H4 (cell line): Measurements from ENCODE around the gene CEP55. TPM values are rescaled to one million over a fixed set of nuclear protein-coding genes. Genes with fewer than 3 reads are reported as not detected.
"Not testable (repeated sequence)": the region's sequence is repeated elsewhere in the genome, so short reads cannot be mapped to it uniquely, and the experiment has no call there.

Source experiments
- DNase-seq: peaks from one replicate; pipeline ENCODE4 v3.0.0-alpha.2; 2015; ENCODE audit warnings: low spot score
- total RNA-seq: library from RNA; depleted of rRNA; stranded (reverse); fragments of >200 nt; shearing (Covaris generic); gene quantifications from 2 replicates; pipeline ENCODE4 v1.2.3, GENCODE V29; 2014

Gene CEP55
- total RNA-seq, 1 experiment from 2014 or later = 69.9 TPM

DNA sequence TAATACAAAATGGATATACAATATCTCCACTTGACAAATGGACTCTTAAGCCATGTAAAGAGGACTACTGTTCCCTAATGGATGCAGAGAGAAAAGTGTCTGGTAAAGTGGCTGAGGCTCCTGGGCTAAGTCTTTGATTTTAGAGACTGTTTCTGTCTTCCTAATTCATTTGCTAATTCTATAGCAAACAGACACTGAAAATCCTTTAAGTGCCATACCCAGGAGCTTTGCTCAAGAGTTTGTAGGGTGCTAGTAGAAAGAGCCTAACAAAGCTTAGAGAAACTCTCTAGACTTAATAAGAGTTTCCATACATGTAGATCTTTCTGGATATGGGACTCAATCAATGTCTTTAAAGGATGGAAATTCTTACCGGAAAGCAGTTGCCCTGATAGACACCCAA is 16.7 kb downstream of the CEP55 start:
- DNase-seq = no peak

DNA sequence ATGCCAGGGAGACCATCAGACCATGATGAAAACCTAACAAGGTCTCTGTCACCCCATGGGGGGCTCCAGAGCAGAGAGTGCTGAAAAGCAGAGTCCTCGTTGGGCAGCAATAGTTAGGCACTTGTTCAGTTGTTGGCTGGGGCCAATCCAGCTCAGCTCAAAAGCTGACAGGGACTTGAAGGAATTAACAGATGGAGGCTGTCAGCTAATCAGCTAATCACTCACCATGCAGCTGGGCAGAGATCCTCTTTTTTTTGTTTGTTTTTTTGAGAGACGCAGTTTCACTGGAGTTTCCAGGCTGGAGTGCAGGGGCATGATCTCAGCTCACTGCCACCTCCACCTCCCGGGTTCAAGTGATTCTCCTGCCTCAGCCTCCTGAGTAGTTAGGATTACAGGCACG is 18.1 kb downstream of the CEP55 start:
- DNase-seq = no peak

DNA sequence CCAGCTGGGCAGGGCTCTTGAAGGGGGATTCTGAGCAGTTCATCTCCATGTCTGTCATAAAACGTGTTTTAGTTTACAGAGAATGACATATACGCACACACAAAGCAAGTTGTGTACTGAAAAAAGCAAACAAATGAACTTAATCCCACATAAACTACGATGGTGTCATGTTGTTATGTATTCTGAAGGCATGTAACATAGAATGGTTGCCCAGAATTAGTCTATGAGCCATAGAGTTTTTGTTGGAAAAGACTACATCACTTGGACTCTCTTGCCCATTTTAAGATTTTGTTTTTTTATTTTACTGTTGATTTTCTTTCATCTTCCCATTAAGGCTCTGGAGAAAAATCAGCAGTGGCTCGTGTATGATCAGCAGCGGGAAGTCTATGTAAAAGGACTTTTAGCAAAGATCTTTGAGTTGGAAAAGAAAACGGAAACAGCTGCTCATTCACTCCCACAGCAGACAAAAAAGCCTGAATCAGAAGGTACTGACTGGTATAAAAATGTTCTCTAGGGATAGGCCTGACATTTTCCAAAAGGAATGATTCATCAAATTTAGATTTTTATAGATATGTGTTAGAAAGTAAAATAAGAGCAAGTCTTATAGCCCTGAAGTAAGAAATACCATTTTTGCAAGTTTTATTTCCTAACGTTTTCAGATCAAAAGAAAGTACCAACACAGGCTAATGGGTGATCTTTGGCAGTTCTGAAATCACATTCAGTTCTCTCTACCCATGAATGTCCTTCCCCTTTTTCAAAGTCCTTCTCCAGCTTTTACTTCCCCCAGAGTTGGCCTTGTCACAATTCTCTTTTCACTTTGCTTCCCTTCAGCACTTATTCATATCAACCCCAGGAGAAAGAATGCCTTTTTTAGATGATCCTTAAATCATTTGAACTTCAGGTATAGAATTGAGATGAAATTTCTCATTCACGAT is 18.9 kb downstream of the CEP55 start:
- no peak for DNase-seq

DNA sequence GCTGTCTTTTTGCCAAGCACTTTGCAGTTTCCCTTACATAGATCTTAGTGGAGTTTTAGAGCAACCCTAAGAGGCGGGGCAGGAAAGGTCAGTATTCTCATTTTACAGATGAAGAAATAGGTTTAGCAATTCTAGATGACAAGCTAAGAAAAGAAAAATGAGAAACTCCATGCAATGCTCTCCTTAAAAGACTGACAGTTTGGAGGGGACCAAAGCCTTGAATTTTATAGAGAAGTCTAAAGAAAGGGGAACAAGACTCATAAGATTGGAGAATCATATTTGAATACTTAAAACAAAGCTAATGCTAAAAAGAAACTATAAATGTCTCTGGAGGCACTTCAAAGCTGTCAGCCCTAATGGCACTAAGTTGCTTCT is 19.6 kb downstream of the CEP55 start:
- no peak for DNase-seq

DNA sequence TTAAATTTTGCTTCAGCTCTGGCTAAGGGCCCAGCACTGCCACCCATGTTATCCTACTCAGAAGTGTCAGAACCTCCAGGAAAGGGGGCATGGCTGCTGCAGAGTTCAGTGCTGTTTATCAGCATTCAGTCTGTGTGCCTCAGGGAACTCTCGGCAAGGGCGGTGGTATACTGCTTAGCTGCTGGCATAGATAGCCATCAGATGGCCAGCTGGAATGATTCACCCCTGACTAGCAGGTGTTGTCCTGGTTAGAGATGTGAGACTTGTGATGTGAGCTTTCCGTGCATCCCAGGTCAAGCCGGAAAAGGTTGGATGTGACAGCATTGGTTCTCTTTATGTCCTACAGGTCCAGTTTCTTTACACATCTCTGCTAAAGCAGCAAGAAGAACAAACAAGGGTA is 22.1 kb downstream of the CEP55 start:
- DNase-seq = no peak

DNA sequence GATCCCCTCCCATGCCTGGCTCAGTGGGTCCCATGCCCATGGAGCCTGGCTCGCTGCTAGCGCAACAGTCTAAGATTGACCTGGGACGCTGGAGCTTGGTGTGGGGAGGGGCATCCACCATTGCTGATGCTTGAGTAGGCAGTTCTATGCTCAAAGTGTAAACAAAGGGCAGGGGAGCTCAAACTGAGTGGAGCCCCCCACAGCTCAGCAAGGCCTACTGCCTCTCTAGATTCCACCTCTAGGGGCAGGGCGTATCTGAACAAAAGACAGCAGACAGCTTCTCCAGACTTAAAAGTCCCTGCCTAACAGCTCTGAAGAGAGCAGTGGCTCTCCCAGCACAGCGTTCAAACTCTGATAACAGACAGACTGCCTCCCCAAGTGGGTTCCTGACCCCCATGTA is 38.9 kb downstream of the CEP55 start:
- no peak for DNase-seq

DNA sequence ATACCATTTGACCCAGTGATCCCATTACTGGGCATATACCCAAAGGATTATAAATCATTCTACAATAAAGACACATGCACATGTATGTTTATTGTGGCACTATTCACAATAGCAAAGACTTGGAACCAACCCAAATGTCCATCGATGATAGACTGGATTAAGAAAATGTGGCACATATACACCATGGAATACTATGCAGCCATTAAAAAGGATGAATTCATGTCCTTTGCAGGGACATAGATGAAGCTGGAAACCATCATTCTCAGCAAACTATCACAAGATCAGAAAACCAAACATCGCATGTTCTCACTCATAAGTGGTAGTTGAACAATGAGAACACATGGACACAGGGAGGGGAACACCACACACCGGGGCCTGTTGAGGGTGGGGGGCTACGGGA is 44.5 kb downstream of the CEP55 start:
- not testable (repeated sequence) for DNase-seq

DNA sequence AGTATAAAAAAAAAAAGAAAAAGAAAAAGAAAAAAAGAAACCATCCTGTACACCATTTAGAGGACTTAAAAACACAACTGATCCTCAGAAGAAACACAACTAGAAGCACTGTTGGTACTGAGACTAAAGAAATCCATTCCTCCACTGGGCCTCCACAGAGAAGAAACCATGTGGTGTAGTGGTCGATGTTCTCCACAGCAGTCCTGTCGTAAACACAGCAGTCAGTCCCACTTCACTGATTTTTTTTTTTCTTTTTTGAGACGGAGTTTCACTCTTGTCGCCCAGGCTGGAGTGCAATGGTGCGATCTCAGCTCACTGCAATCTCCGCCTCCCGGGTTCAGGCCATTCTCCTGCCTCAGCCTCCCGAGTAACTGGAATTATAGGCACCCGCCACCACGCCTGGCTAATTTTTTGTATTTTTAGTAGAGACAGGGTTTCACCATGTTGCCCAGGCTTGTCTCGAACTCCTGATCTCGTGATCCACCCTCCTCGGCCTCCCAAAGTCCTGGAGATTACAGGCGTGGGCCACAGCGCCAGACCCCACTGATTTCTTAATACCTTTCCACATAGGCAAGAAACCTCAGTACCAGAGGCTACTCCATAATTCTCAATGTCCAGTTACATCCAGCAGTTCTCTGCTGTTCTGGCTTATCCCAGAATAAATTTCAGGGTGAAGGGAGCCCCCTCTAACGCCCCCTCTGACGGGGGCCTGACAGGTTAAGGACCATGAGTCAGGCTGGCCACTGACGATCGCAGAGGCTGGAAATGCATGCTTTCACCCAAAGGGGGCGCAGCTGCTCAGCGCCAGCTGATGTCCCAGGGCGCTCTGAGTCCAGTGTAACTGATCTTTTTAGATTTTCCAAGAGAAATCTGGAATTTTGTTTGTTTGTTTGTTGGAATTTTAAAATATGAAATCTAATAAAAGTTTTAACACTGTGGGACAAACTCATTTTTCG is 45.3 kb downstream of the CEP55 start:
- no peak for DNase-seq

DNA sequence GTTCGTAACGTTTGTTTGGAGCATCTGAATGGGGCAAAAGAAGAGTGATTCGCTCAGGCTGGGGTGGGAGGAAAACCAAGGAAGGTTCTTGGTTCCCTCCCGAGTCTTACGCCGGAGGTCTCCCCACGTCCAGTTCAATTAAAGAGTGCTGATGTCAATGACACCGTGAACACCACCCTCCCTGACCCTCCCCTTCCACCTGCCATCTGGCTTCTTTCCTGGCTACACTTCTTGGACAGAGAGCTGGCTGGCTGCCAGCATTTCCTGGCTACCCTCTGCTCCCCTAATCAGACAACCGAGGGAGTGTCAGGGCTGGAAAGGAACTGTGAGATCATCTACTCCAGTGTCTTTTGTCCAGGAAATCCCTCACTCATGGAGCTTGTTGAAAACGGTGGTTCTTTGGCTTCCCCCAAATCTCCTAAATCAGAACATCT is 46.0 kb downstream of the CEP55 start:
- no peak for DNase-seq

DNA sequence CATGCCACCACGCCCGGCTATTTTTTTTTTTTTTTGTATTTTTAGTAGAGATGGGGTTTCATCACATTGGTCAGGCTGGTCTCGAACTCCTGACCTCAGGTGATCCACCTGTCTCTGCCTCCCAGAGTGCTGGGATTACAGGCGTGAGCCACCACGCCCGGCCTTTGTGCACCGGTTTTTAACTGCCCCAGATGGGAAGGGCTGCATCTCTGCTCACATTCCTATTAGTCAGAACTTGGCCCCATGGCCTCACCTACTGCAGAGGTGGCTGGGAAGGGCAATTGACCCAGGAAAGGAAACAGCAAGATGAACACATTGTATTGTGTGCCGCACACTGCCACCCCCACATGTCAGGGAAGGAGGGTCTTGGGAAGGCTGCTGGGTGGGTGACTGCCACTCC is 50.6 kb downstream of the CEP55 start:
- not testable (repeated sequence) for DNase-seq

DNA sequence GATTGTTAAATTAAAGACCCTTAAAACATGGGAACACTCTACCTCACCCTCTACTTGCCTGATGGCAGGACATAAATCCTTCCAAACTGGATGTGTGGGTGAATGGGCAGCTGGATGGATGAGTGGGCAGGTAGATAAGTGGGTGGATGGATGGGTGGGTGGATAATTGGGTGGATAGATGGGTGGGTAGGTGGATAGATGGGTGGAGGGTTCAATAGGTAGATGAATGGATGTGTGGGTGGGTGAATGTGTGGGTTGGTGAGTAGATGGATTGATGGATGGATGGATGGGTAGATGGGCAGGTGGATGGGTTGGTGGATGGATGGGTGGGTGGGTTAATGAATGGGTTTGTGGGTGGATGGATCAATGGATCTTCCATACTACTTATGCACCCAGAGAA is 51.1 kb downstream of the CEP55 start:
- no peak for DNase-seq

DNA sequence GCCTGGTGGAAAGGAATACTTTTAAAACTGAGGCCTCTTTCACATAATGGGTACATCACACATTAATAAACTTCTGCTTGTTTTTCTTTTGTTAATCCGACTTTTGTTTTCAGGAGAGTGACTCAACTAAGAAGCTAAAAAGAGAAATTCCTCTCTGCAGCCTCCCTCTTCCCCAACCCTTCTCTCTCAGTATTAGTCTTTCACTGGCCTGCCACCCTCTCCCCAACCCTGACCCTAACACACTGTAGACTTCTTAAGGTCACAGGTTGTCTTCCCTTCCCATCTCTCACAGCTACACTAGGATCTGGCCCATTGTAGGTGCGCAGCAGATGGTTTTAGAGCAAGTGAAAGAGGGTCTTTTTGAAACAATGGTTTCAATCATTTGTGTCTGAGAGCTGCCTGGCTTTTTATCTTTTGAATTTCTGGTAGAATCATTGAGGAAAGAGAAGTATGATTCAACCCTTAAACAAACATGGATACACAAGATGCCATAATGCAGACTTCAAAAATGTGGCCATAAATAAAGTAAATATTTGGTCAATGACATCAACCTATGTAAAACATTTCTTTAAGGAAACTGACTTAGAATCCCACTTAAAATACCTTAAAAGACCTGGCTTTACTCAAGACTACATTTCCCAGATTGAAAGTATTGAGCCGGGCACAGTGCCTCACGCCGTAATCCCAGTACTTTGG is 52.1 kb downstream of the CEP55 start:
- no peak for DNase-seq

DNA sequence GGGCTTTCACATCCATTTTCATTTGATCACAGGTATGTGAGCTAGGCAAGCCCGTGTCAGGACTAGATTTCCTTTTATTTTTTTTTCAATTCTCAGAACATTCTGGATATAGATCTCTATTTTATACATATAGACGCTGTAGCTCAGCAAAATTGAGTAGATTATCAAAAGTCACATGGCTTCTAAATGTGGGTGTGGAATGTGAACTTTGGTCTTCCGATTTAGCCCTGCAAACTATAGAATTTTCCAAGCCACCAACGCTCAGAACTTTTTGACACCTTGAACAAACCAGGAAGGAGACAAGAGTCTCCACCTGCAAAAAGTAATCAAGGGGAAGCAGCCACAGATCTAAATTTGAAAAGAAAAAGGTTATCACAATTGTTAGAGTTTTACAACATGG is 54.2 kb downstream of the CEP55 start:
- DNase-seq = no peak

DNA sequence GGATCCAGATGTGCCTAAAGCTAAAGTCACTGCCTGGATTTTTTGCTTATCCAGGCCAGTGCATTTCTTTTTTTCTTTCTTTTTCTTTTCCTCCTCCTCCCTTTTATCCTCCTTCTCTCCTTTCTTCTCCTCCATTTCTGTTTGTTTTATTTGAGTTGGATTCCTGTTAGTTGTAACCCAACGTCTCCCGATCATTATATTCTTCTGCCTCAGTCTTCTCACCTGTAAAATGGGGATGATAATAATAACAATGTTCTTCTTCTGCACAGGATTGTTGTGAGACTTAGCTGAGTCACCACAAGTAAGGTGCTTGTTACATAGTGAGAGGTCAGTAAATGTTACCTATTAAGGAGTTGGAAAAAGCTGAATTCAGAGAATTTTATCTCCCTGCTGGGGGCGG is 56.4 kb downstream of the CEP55 start:
- DNase-seq = no peak

DNA sequence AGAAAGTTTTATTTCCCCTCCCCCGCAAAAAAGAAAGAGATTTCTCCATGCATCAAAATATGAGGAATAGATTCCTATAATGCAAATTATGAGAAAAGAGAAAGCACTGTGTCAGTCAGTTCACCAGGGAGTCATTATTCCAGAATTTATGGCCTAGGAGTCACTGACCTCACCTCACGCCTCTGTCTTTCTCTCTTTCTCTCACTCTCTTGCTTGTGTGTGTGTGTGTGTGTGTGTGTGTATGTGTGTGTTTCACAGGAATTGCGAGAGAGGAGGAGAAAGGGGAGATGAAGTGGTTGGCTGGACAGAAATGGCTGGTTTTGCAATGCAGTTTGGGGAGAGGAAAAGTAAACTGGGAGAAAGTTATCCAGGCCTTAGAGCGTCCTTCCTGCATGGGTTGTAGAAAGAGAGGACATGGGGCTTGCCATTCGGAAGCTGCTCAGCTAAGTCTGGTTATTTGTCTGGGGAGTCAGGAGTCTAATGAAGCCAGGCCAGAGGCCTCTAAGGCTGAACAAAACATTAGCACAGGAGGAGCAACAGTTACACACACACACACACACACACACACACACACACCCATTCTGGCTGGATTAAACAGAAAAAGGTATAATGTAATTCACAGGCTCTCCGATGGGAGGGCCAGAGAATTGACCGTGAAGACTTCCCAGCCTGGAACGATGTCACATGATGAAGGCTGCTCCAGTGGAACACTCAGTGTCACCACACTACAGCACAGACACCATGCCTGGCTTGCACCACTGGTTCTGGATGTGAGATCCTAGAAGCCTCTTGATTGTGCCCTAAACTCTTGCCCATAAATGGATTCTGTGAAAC is 57.3 kb downstream of the CEP55 start:
- no peak for DNase-seq

DNA sequence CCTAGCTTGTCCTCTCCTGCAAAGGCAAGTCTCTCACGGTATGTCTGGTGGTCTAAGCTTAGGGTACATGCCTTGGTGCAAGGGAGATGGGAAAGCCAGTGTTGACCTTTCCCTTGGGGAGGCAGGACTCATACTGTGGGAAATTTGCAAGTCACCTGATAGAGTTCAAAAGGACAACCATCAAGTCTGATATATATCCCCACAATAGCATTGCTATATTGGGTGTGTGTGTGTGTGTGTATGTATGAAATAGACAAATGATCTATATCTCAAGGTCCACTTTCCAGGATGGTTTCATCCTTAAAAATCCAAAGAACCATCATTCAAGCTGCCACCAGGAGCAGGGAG is 57.9 kb downstream of the CEP55 start:
- no peak for DNase-seq

DNA sequence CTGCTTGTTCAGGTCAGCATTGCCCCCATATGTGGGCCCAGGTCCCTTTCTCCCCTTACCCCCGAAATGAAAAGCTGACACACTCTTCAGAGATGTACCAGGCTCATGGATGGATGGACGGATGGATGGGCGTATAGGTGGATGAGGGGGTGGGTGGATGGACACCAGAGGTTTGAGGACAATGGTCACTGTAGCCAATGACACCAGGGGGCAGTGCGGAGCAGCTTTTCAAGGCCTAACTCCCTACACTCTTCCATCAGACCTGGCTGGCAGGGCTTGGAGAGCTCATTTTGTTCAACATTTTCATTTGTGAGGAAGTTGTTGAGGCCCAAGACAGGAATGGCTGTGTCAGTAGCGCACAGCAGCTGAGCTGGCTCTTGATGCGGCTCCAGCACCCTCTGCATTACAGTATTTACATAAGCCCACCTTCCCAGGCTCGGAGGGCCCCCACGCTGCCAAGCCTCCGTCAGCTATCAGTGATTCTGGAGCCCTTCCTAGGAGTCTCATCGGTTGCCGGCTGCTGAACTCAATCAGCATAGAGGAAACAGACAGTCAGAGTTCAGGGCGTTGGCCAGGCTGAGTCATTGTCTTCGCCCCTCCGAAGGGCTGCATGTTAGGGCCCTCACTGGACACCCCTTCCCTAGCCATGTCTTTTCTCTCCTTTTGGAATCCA is 58.5 kb downstream of the CEP55 start:
- DNase-seq = peak; percentile 53

DNA sequence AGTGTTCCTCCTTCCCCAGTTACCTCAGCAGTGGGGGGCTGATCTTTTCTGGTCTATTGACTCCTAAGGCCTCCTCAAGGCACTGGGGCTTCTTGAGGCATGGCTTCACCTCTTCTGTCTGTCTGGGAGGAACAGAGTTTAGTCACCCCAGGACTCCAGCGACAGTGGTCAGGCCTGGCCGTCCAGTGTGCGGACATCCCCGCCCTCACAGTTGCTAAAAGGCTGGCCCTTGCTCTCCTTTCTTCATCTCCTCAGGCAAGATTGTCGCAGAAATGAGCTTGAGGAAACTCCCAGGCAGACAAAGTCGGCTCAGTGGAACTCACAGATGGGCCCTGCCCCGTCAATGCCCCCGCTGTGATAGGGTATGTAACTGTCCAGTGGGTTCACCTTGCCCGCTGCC is 63.1 kb downstream of the CEP55 start:
- DNase-seq = no peak

DNA sequence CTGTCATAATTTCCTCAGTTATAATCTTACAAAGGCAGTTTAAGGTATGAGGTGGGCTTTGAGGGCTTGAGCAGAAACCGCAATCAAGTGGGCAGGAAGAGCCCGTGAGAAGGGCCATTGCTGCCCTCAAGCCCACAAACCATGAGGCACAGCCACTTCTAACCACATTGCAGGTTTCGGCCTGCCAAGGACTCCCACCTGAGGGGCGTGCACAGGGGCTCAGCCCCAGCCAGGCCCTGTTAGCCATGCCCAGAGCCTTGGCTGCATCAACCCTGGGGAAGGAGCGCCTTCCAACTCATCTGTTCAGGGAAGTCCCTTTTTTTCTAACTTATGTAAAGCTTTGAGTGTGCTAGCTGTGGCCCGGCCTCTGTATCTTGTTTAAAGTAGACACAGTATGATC is 64.1 kb downstream of the CEP55 start:
- no peak for DNase-seq

DNA sequence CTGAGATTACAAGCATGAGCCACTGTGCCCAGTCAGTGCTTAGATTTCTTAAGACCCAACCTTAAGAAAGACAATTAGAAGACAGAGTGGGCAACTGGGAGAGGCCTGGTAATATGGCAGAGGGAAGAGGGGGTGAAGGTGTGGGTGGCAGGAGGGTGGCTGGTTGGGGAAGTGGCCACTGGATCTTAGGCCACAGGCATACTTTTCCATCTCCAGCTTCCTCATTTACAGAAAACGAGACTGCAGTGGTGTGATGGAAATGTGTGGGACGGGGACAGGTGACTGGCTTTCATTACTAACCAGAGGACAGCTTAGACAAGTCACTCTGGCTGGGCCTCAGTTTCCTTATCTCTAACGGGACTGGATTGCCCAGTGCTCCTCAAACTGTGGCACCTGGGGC is 69.0 kb downstream of the CEP55 start:
- DNase-seq = no peak
